GM19397 (cell line): ENCODE results near the gene OR2G3.

Experiments
- ATAC-seq: cut with Tn5 transposase; IDR thresholded peaks from one replicate; pipeline ENCODE4 v1.9.1; 2021; ENCODE audit warnings: mild to moderate bottlenecking, moderate library complexity; ENCODE audit not compliant: unreplicated experiment

The OR2G3 gene

DNA sequence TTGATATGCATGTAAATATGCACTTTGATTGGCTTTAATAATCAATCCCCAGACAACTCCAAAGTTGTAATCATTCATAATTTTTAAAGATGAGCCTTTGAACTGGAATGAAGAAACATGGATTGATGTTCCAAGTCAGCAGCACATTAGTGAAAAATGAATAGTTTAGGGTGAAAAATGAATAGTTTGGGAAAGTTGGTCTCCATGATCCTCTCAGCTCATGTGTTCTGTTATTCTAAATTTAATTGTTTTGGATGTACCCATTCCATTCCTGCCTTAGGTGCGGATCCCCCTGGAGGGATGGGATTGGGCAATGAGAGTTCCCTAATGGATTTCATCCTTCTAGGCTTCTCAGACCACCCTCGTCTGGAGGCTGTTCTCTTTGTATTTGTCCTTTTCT is at the start of gene OR2G3:
TSS of gene OR2G3 (plus strand) at position 301 of the 400 bp plus-strand sequence. CDS start at position 301, 0 bp downstream.
- ATAC-seq = no peak

DNA sequence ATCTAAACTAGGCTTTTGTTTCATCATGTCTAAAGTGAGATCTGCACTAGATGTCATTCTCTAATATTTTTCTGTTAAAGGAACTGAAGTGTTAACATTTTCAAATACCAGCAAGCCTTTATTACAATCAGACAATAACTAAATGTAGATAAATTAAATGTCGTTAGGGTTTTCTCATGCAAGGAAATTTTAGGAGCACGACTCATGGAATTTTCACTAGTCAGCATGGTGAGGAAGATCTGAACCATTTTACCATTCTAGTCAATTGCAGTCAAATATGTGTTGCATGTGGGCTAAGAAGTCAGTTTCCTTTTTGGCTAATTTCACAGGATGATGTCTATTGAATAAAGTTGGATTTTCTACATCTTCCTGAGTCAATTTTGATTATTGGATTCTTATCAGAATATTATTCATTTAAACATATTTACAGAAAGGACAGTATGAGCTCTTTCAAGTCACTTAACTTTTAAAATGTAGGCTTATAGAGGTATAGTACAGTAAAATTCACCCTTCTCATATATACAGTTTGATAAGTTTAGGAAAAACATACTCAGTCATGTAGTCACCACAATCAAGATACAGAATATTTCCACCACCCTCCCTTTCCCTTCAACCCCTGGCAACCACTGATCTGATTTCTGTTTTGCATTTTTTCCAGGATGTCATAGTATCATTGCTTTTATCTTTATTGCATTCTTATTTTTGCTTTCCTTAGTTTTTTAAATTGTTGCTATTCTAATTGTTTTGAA is 47.3 kb upstream of the OR2G3 start:
- no peak for ATAC-seq

DNA sequence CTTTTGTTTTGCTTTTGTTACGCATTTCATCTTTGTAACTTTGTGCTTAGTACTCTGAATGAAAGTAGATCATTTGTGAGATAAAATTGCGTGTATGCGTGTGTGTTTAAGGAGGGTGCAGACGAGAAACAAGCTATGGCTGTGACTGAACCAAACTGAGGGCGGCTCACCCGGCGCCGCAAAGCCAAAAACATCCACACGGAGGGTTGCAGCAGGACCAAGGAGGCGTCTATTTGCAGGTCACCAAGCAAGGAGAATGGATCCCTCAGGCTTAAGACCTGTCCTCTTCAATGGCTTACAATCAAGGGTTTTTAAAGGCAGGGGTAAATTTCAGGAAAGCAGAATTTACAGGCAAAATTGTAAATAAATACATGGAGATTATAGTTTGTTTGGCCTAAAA is 43.7 kb upstream of the OR2G3 start:
- no peak for ATAC-seq

DNA sequence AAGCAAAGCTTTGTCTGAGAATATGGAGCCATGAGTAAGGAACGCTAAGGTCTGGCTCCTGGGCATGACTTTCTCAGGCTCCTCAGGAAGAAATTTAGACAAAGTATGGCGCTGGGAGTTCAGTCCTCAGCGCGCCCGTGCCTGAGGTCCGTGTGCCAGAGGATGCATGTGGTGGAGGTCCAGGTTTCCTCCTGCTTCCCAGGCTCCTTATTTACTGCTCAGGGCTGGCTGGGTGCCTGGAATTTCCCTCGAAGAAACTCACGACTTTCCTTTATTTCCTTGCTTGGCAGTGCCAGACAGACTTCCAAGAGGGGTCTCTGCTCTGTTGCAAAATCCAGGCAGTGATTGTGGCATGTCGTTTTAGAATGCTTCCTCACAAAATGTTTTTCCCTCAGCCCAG is 43.2 kb upstream of the OR2G3 start:
- no peak for ATAC-seq

DNA sequence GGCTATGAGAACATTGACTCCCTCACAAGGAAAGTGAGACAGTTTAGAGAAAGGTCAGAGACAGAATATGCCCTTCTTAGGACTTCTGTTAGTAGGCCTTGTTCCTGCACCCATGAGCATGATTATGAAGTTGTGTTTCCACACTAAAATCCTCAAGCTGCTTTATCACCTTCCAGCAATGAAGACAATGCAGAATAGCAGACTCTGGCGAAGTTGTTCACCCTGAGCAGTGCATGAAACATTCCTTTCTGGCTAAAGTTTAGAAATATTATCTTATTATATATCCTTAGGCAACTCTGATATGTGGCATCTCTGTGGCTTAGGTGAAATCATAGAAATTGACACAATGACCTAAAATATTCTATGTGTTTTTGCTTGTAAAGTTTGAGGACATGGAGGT is 31.1 kb upstream of the OR2G3 start:
- no peak for ATAC-seq

DNA sequence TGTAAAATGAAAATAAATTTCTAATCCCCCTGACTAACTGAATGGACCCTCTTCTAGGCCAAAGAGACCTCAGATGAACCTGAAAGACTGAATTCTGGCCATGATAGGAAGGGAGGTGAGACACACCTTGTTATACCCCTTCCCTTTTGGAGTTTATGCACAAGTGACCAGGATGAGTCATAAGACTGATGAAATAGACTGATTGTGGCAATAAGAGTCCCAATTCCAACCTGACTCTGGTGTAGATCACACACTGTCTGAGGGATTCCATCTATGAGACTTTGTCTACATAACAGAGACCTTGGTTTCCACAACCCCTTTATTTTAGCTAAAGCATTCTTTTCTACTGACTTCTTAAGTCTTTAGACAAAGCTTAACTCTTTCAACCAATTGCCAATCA is 30.7 kb upstream of the OR2G3 start:
- no peak for ATAC-seq

DNA sequence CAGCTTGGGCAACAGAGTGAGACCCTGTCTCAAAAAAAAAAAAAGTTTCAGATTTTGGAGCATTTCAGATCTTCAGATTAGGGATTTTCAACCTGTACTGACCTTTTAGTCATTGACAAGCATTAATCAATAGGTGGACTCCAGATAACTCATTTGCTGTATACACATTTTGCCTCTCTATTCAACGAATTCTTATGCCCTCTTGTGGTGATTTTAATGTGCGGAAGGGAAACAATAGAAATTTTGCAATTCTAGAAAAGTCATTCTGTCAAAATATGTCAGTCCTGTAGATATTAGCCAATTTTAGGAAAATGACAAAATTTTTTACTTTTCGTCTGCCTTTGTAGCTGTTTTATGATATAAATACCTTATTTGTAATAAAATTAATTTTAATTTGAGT is 28.9 kb upstream of the OR2G3 start:
- ATAC-seq = no peak

DNA sequence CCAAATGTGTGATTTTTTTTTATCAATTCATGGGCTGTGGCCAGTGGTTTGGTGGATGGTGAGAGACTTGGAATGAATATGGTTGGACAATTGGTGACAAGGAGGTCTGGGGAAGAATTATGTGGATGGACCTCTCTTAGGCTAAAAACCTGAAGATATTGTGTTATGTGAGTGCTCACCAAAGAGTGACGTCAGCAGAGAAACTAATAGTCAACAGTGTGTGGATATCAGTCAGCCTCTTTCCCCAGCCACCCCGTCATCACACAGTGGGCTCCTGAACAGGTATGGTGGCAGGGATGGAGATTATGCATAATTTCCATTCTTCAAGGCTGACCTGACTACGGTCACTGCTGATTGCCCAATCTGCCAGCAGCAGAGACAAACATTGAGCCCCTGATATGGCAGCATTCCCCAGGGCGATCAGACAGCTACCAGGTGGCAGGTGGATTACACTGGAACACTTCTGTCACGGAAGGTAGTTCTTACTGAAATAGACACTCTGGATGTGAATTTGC is 26.4 kb upstream of the OR2G3 start:
- ATAC-seq = no peak

DNA sequence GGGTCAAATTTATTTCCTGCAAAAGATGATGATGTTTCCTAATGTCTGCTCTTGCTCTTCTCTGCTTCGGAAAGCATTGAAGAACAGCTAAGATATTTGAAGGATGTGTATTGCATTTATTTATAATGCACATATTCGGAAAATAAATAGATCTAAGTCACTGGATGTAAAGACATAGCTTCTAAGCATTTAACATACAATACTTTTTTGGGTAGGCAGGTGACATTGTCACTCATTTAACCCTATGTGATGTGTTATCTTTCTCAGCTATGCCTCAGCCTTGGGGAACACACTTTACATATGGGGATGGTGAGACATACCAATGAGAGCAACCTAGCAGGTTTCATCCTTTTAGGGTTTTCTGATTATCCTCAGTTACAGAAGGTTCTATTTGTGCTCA is 17.3 kb upstream of the OR2G3 start, which contains the start of gene OR2G2:
TSS of gene OR2G2 (plus strand) at position 301 of the 400 bp plus-strand sequence. CDS start at position 301, 0 bp downstream.
- ATAC-seq = no peak

DNA sequence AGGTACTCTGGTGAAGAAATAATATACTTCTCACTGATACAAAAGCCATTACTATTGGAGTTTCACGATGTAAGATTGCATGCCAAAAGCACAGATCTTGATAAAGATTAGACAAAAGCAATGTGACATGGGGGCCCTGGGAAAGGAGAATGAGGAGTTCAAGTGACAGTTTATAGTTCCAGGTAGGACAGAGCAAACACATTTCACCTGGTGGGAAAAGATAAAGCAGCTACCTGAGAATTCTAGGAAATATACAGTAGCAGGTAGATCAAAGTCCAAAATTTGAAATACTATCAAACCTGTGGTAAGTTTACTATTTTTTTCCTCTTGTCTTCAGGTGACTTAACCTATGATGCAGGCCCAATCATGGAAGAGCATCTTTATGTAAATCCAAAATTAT is 8.0 kb downstream of the OR2G3 start:
- ATAC-seq = no peak

DNA sequence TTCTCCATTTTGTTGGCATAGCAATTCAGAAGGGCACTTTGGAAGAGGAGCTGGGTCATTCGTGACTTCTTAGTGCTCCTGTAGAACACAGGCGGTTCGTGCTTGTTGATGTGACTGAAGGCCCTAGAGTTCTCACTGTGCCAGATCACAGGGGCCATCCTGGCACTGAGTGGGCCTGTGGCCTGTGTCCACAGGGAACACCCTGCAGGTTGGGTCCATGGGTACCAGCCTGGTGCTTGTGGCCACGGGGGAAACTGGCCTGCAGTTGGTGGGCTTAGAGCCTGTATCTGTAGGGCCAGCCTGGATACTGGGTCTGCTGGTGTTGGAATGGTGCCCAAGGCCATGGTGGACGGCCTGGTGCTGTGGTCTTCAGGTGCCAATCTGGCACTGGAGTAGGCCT is 9.2 kb downstream of the OR2G3 start:
- no peak for ATAC-seq

DNA sequence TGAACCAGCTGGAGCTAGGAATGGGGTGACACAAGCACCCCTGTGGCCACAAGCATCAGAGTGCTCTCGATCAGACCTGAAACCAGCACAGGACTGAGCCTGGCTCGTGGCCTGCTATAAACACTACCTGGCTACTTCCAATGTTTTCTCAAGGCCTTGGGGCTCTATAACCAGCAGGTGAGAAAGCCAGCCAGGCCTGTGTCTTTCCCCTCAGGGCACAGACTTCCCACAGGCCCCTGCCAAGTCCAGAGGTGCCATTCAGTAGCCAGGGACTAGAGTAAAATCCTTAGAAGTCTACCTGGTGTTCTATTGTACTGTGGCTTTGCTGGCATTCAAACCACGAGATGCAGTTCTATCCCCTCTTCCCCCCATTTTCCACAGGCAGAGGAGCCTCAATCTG is 22.6 kb downstream of the OR2G3 start:
- no peak for ATAC-seq

DNA sequence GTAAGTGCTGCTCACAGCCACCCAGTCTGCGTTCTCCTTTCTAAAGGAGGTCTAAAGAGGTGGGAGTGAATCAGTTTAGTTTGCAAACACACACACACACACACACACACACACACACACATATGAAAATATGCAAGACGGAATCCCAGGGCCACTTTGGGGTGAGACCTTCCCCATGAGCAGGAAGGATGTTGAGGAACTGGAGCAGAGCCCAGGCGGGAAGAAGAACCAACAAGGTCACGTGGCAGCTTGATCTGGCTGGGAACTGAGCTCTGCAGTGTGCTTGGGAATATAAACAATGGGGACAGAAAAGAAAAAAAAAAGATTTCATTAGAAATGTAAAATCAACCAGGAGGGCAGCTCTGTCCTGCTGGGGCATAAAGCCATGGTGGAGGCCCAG is 32.6 kb downstream of the OR2G3 start:
- no peak for ATAC-seq

DNA sequence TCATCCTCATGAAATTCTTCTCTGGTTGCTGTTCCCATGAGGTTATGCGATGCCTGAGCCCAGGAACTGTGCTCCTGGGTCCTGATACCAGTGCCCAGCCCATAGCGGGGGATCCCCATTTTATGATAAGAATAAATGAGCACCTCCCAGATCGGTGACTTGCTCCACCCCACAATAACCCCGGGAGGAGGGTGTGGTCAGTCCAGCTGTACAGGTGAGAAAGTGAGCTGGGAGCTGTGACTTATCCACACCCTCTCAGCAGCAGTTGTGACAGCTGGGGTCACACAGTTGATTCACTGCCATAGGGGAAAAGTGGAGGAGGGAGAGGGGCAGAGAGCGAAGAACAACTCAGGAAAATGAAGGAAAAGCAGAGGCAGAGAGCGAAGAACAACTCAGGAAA is 33.4 kb downstream of the OR2G3 start:
- ATAC-seq = no peak

DNA sequence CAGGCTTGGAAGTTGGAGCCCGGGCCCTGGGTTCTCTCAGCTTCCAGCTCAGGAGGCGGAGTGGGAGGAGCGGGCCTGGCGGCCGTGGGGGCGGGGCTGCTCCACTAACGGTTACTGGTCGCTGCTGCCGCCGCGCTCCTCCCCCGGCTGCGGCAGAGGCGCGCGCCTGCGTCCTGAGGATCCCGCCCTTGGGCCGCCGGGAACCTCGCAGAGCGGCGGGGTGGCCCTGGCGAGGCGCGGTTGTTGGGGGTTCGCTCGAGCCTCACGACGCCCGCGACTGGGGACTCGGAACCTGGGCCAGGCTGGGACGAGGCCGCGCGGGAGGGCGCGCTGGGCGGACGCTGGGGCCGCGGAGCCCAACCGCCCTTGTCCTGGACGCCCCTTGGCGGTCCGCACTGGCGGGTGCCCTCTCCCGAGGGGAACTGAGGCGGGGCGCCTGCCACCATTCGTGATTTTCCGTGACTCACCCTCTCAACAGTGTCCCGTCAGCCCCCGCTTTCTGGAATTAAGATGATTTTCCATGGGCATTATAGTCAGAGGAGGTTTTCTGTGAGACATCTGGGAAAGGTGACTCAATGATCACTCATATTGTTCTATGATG is 34.1 kb downstream of the OR2G3 start:
- ATAC-seq = no peak

DNA sequence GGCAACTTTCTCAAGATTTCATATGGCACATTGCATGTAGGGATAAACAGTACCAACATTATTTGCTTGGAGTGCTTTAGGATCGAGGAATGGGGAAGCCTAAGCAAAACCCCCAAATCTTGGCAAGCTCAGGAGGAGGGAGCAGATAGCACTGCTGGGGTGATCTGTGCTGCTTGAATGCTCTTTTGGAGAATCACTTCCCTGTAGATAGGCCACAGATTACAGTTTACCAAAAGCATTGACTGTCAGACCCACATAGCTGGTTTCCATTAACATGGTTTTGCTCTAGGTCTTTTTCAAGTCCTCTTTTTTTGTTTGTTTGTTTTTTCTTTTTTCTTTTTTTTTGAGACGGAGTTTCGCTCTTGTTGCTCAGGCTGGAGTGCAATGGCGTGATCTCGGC is 37.4 kb downstream of the OR2G3 start:
- ATAC-seq = no peak

DNA sequence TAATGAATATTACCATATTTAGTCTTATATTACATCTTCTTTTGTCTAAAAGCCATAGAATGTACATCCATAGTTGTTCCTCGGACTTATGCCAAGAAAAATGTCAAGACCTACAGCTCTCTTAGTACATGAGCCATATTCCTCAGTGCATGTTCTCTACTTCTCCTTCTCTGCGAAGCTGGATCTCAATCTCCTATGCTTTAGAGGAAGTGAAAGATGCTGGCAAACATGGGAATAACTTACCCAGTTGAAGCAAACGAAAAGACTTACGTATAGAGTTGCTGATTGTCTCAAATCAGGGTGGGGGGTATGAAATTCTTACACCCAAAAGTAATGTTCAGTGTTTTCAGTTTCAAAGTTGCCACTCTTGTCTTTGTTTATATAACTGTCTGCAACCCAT is 41.5 kb downstream of the OR2G3 start:
- no peak for ATAC-seq

DNA sequence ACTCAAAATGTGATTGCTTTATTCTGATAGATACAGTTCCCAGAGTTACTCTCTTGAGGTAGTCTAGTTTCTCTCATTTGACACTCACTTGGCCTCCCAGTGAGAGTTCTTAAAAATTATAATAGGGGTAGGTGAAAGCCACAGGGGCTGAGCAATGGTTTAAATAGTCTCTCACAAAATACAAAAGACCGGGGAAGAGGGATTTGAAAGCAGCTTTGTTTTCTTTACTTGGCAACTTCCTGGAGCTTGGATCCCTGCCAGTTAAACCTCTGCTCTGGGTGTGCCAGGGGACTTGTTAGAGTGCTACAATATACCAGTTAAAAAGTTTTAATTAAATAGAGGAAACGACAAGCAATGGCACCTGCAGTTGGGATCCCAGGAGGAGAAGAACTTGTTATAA is 42.5 kb downstream of the OR2G3 start:
- no peak for ATAC-seq

DNA sequence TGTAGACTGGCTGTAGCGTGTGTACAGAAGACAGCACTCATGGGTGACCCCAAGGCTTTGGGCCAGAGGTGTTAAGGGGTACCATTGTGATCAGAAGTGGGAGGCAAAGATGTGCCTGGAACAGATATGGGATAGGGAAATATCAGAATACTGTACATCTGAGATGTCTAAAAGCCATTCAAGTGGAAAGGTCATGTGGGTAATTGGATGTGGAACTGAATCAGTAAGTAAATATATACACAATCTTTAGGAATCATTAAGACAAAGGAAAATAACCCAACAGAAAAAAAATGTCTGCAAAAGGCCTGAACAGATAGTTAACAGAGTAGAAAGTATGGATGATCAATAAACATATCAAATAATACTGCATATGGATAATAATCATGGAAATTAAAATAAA is 47.7 kb downstream of the OR2G3 start:
- no peak for ATAC-seq
